NCI-H2171 (cell line): Measurements from ENCODE around the gene ROR2.
"Not testable (repeated sequence)": the region's sequence is repeated elsewhere in the genome, so short reads cannot be mapped to it uniquely, and the experiment has no call there.

Experiments
- DNase-seq: peaks from one replicate; lab custom pipeline; 2025; lab: John Stamatoyannopoulos, UW

Gene ROR2

GRCh38 chr9:91564081-91564670 lies 385.9 kb downstream of the ROR2 start:
- no peak for DNase-seq

- DNase-seq: no peak
Measured at GRCh38 chr9:91562416-91562815, 387.6 kb downstream of the ROR2 start.

- DNase-seq: no peak
Measured at GRCh38 chr9:91560301-91560700, 389.7 kb downstream of the ROR2 start.

- DNase-seq: no peak
Measured at GRCh38 chr9:91558879-91559278, 391.1 kb downstream of the ROR2 start.

GRCh38 chr9:91558395-91558794 lies 391.6 kb downstream of the ROR2 start:
- no peak for DNase-seq

GRCh38 chr9:91557327-91557726 lies 392.7 kb downstream of the ROR2 start:
- no peak for DNase-seq

GRCh38 chr9:91555132-91555531 lies 394.9 kb downstream of the ROR2 start:
- no peak for DNase-seq

- no peak for DNase-seq
Measured at GRCh38 chr9:91549177-91549576, 400.9 kb downstream of the ROR2 start.

GRCh38 chr9:91547081-91547480 lies 402.9 kb downstream of the ROR2 start:
- no peak for DNase-seq

GRCh38 chr9:91546574-91546973 lies 403.5 kb downstream of the ROR2 start:
- DNase-seq: no peak

- DNase-seq: no peak
Measured at GRCh38 chr9:91541734-91542133, 408.3 kb downstream of the ROR2 start.

GRCh38 chr9:91540506-91540905 lies 409.5 kb downstream of the ROR2 start:
- DNase-seq: not testable (repeated sequence)

GRCh38 chr9:91536211-91536691 lies 413.8 kb downstream of the ROR2 start:
- DNase-seq: no peak

- DNase-seq: no peak
Measured at GRCh38 chr9:91534374-91534773, 415.7 kb downstream of the ROR2 start.

- no peak for DNase-seq
Measured at GRCh38 chr9:91533382-91533781, 416.6 kb downstream of the ROR2 start.

GRCh38 chr9:91532325-91532724 lies 417.7 kb downstream of the ROR2 start:
- no peak for DNase-seq

GRCh38 chr9:91530829-91531228 lies 419.2 kb downstream of the ROR2 start:
- DNase-seq: no peak

GRCh38 chr9:91522481-91522880 lies 427.5 kb downstream of the ROR2 start:
- DNase-seq: no peak

- no peak for DNase-seq
Measured at GRCh38 chr9:91519520-91520277, 430.3 kb downstream of the ROR2 start.

- no peak for DNase-seq
Measured at GRCh38 chr9:91518462-91518861, 431.6 kb downstream of the ROR2 start.

- no peak for DNase-seq
Measured at GRCh38 chr9:91517801-91518200, 432.2 kb downstream of the ROR2 start.

- DNase-seq: not testable (repeated sequence)
Measured at GRCh38 chr9:91517332-91517731, 432.7 kb downstream of the ROR2 start.

GRCh38 chr9:91516777-91517176 lies 433.3 kb downstream of the ROR2 start:
- DNase-seq: no peak

- DNase-seq: no peak
Measured at GRCh38 chr9:91516081-91516480, 433.9 kb downstream of the ROR2 start.
